Measurements from ENCODE around the gene MYZAP. TPM values are rescaled to one million over a fixed set of nuclear protein-coding genes. Genes with fewer than 3 reads are reported as not detected.

Gene MYZAP
- total and polyA plus RNA-seq, 9 of the 15 experiments (the other 6 are each of a cell fraction or from before 2014, with no cell fraction given), result 0.03 TPM; not detected in 8

DNA sequence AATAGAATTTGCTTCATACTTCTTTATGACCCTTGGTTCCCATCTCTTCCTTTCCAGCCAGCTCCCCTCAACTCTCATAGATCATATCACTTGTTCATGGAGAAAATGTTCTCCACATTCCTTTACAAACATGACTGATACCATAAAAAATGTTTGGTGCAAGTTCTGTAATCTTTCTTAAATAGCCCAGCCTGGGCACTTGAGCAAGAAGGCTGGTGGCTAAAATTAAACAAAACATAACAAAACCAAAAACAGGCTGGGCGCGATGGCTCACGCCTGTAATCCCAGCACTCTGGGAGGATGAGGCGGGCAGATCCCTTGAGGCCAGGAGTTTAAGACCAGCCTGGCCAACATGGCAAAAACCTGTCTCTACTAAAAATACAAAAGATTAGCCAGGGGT is 105.9 kb downstream of the MYZAP start (continued):
- TF ChIP-seq ZNF518B (CRISPR knock-in tag; IDR thresholded peaks at IDR 0.05), result no peak

DNA sequence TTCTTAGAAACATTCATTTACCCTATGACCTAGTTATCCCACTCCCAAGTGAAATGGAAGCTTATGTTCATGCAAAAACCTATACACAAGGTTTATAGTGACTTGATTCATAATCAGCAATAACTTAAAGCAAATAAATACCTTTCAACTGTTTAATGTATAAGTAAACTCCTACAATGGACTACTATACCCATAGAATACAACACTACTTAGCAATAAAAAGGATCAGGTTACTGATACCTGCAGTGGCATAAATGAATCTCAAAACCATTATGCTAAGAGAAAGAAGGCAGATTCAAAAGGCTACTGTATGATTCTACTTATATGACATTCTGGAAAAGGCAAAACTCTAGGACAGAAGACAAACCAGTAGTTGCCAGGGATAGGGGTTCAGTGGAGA is 106.5 kb downstream of the MYZAP start:
- no peak for FAIRE-seq
- Histone ChIP-seq H3K27me3 (ENCODE audit: control insufficient read depth in 2 of 2, insufficient read depth in 2 of 2, low read length in 2 of 2) (peaks cover 17 to 27% of the 10 kb centered on the region in 2 experiments), H3K4me2 (ENCODE audit: insufficient read depth, low read length) (no peak overlapping the region), H3K9me1 (ENCODE audit: control insufficient read depth, insufficient read depth, low read length) (no peaks in the 10 kb centered on the region), H3K79me2 (ENCODE audit: control insufficient read depth, insufficient read depth, low read length) (no peaks in the 10 kb centered on the region), H3K4me1 (replicated peaks in 1 of 2; ENCODE audit: control insufficient read depth in 2 of 2, insufficient read depth in 2 of 2, low read length in 2 of 2) (no peaks in the 10 kb centered on the region), H3K27ac (ENCODE audit: extremely low read depth, low read depth, low read length) (no peak overlapping the region), H3K4me3 (no peak overlapping the region), H3K9me3 (replicated peaks; ENCODE audit: control insufficient read depth, insufficient read depth, low read depth, low read length) (no peaks in the 10 kb centered on the region), H3K9ac (ENCODE audit: insufficient read depth in 1 of 2, low read depth in 2 of 2, low read length in 2 of 2) (no peak overlapping the region), H3K36me3 (ENCODE audit: control insufficient read depth, insufficient read depth, low read length) (no peaks in the 10 kb centered on the region), H4K20me1 (replicated peaks; ENCODE audit: control insufficient read depth, insufficient read depth, low read length) (no peaks in the 10 kb centered on the region), H2AFZ (ENCODE audit: low read depth, low read length) (no peak overlapping the region)
- ChIA-PET CTCF (ENCODE audit: low intra/inter-chr PET ratio) (no interaction called here), POLR2A (no interaction called here)
- in situ Hi-C loops (cut with MboI) (no loop called here), intact Hi-C loops (cut with micrococcal nuclease) (no loop called here)
- no TSS peak for BruUV-seq (replicated peaks)
- no peak for ATAC-seq
- DNase-seq (ENCODE audit: extremely low read depth in 1 of 4, low spot score in 3 of 4), result no peak
- TF ChIP-seq RFX5 (IDR thresholded peaks at IDR 0.05; ENCODE audit: low read depth, low read length) (no peak), RAD21 (CRISPR knock-in tag; conservative IDR thresholded peaks at IDR 0.05 in 1 of 2, IDR thresholded peaks at IDR 0.05 in 1 of 2) (no peak), ZEB2 (IDR thresholded peaks at IDR 0.05) (no peak), GABPB1 (CRISPR knock-in tag; IDR thresholded peaks at IDR 0.05) (no peak), NR2C1 (IDR thresholded peaks at IDR 0.05) (no peak), NR2C1 (tag; IDR thresholded peaks at IDR 0.05) (no peak), MAFK (IDR thresholded peaks at IDR 0.05; ENCODE audit: low read length) (no peak), GATAD2B (IDR thresholded peaks at IDR 0.05; ENCODE audit: borderline replicate concordance) (no peak), DDX20 (tag; IDR thresholded peaks at IDR 0.05; ENCODE audit: low read depth) (no peak), RERE (CRISPR knock-in tag; IDR thresholded peaks at IDR 0.05; ENCODE audit: borderline replicate concordance) (no peak)
- TF ChIP-seq, protein P1, sequence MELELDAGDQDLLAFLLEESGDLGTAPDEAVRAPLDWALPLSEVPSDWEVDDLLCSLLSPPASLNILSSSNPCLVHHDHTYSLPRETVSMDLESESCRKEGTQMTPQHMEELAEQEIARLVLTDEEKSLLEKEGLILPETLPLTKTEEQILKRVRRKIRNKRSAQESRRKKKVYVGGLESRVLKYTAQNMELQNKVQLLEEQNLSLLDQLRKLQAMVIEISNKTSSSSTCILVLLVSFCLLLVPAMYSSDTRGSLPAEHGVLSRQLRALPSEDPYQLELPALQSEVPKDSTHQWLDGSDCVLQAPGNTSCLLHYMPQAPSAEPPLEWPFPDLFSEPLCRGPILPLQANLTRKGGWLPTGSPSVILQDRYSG (tag; conservative IDR thresholded peaks at IDR 0.05; ENCODE audit: low read depth), result no peak
